ENCODE data around the gene DTL.

The DTL gene

DNA sequence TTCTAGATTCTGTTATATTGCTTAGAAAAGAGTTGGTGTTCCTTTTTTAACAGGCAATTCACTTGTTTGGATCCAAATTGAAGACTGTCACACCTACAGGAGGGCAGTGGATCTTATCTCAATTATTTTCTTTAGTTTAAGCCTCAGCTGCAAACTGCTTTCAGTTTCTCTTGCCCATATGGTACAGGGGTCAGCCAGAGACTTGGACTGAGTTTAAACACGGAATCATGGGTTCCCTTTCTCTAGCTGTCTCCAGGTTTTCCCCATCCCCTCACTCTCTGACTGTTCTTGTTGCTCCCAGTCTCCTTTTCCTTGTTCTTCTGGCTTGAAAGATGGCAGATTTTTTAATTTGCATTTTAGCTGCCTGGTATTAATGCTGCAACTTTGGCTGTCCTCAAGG is 18.4 kb downstream of the DTL start:
- TF ChIP-seq, protein P1, sequence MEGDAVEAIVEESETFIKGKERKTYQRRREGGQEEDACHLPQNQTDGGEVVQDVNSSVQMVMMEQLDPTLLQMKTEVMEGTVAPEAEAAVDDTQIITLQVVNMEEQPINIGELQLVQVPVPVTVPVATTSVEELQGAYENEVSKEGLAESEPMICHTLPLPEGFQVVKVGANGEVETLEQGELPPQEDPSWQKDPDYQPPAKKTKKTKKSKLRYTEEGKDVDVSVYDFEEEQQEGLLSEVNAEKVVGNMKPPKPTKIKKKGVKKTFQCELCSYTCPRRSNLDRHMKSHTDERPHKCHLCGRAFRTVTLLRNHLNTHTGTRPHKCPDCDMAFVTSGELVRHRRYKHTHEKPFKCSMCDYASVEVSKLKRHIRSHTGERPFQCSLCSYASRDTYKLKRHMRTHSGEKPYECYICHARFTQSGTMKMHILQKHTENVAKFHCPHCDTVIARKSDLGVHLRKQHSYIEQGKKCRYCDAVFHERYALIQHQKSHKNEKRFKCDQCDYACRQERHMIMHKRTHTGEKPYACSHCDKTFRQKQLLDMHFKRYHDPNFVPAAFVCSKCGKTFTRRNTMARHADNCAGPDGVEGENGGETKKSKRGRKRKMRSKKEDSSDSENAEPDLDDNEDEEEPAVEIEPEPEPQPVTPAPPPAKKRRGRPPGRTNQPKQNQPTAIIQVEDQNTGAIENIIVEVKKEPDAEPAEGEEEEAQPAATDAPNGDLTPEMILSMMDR (conservative IDR thresholded peaks at IDR 0.05; ENCODE audit: control insufficient read depth, insufficient read depth, low read depth, low read length), result no peak

DNA sequence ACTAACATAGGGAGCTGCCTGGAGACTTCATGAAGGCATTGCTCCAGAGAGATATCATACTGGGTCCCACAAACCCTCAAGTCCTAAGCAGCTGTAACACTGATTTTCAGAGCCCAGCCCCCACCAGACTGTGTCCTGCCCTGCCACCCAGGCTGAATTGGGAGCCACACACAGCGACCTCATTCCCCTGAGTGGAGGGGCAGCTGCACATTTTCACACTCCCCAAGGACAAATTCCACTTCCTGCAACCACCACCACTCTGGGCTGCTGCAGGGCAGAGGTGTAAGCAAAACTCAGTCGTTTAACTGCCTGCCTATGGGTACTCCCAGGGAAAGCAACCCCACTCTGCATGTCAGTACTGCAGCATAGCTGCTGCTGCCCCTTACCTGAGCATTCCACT is 19.8 kb downstream of the DTL start:
- TF ChIP-seq, protein P1 (conservative IDR thresholded peaks at IDR 0.05; ENCODE audit: control insufficient read depth, insufficient read depth, low read depth, low read length), result no peak
- DNase-seq (ENCODE audit: low read depth), result no peak
- no peak overlapping the region for H3K4me3 ChIP-seq (ENCODE audit: control insufficient read depth, low read depth, low read length)

More for the DNA sequence above, 18.4 kb downstream of the DTL start:
- no peak for DNase-seq (ENCODE audit: low read depth)
- H3K4me3 ChIP-seq (ENCODE audit: control insufficient read depth, low read depth, low read length), result no peak overlapping the region

DNA sequence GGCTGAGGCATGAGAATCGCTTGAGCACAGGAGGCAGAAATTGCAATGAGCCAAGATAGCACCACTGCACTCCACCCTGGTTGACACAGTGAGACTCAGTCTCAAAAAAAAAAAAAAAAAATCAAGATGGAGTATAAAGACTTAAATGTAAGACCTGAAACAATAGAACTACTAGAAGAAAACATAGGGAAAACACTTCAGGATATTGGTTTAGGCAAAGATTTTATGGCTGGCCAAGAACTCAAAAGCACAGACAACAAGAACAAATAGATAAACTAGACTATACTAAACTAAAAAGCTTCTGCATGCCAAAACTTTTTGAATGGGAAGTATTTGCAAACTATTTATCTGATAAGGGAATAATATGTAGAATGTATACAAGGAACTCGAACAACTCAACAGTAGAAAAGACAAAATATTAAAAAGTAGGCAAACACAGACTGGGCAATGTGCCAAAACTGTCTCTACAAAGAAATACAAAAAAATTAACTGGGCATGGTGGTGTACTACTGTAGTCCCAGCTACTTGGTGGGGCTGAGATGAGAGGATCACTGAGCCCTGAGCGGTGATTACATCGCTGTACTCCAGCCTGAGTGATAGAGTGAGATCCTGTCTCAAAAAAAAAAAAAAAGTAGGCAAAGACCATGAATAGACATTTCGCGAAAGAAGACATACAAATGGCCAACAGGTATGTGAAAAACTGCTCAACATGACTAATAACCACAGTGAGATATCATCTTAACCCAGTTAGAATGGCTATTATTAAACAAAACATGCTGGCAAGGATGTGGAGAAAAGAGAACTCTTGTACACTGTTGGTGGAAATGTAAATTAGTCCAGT is 25.3 kb downstream of the DTL start:
- no peak for DNase-seq (ENCODE audit: low read depth)
- TF ChIP-seq, protein P1 (conservative IDR thresholded peaks at IDR 0.05; ENCODE audit: control insufficient read depth, insufficient read depth, low read depth, low read length), result no peak
- no peak overlapping the region for H3K4me3 ChIP-seq (ENCODE audit: control insufficient read depth, low read depth, low read length)

DNA sequence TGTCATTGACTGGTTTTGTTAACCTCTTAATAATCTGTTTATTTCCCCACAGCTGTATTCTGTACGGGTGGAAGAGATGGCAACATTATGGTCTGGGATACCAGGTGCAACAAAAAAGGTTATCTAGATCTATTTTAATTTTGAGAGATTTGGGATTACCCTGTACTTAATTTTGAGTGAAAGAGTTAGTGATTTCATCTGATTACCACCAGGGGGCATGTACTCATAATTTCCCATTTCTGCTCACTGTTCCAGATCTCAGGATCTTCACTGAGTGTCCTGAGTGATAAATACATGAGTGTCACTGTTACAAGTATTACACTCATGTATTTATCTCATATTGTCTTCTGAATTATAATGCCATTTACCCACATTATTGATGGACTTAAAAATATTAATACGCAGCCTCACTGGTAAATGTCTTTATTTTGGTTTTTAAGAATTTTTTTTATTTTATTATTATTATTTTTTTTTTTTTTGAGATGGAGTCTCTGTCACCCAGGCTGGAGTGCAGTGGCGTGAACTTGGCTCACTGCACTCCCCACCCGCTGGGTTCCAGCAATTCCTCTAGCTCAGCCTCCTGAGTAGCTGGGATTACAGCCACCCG is 27.4 kb downstream of the DTL start:
- DNase-seq (ENCODE audit: low read depth), result peak; percentile 64
- TF ChIP-seq, protein P1 (conservative IDR thresholded peaks at IDR 0.05; ENCODE audit: control insufficient read depth, insufficient read depth, low read depth, low read length), result peak; percentile 68
- no peak overlapping the region for H3K4me3 ChIP-seq (ENCODE audit: control insufficient read depth, low read depth, low read length)

DNA sequence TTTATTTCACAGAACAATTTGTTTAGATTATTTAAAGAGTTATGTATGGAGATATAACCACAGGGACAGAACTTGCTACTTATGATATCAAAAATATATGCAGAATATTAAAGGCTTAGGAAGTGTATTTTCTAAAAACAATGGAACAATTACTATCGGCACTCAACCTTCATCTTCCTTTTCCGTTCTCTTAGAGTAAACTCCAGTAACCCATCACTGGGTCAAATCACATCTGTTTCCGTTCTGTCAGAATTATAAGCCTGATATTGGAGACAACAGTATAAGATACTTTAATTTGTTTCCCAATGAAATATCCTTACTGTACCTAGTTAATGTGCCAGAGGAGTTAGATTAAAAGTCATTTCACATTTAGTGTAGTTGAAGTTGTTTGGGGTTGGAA is 32.2 kb downstream of the DTL start:
- no peak for DNase-seq (ENCODE audit: low read depth)
- TF ChIP-seq, protein P1 (conservative IDR thresholded peaks at IDR 0.05; ENCODE audit: control insufficient read depth, insufficient read depth, low read depth, low read length), result no peak
- no peak overlapping the region for H3K4me3 ChIP-seq (ENCODE audit: control insufficient read depth, low read depth, low read length)

DNA sequence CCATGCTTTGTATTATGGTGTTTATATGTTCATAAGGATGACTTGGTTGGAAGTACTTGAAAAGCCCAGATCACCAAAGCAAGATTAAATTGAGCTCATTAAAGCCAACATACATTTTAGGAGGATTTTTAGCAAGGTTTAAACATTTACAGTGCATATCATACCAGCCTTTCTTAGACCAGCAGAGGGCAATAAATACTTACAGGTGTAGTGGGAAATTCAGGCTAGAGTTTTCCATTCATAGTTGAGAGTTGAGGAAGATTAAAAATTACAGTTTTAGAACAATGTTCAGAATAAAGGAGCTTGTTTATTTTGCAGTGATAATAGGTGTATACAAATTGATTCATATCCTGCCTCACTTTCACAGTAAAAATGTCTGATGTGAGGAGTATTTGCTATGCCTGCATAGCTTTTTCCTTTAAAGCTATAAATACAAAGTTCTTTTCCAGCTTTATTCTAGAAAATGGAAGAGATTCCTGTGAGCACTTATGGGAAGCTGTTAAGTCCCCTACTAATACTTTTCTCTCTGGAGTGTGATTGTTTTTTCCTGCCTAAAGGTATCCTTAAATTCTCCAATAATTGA is 35.3 kb downstream of the DTL start:
- TF ChIP-seq, protein P1 (conservative IDR thresholded peaks at IDR 0.05; ENCODE audit: control insufficient read depth, insufficient read depth, low read depth, low read length), result peak; percentile 77
- DNase-seq (ENCODE audit: low read depth), result peak; percentile 65
- no peak overlapping the region for H3K4me3 ChIP-seq (ENCODE audit: control insufficient read depth, low read depth, low read length)
